ENCODE results near the gene INIP.

GRCh38 chr9:112760821-112761220 lies 42.9 kb upstream of the INIP start:
- TF ChIP-seq CTCF (IDR thresholded peaks at IDR 0.05) (no peak), POLR2A (IDR thresholded peaks at IDR 0.05) (no peak)
